Left lung (tissue), 10 donors: ENCODE measurements around the gene ADAMTS16. TPM values are rescaled to one million over a fixed set of nuclear protein-coding genes. Genes with fewer than 3 reads are reported as not detected.

ENCODE experiments used
- ATAC-seq: fragments of 200-7000 bp; cut with Tn5 transposase; one replicate; pipeline ENCODE4 v1.9.1; 2020; ENCODE audit warnings: moderate library complexity
- DNase-seq, 4 donors: peaks; one replicate each; pipeline ENCODE4 v3.0.0-alpha.2; 2013 to 2020
- H3K27ac ChIP-seq, 2 donors: fragments of 200-600 bp; sonication (generic) in 1 of 2; one replicate each; pipeline versions ENCODE4 v1.5.0 to v1.8.0; 2020 to 2021
- H3K27me3 ChIP-seq, 2 donors: fragments of 200-600 bp; sonication (generic) in 1 of 2; one replicate each; pipeline versions ENCODE4 v1.5.0 to v1.8.0; 2020 to 2021
- H3K36me3 ChIP-seq, 2 donors: fragments of 200-600 bp; sonication (generic) in 1 of 2; one replicate each; pipeline versions ENCODE4 v1.5.0 to v1.8.0; 2020 to 2021
- H3K4me1 ChIP-seq, 2 donors: fragments of 200-600 bp; one replicate each; pipeline ENCODE4 v1.8.0; 2021
- H3K4me3 ChIP-seq, 2 donors: fragments of 200-600 bp; sonication (generic) in 1 of 2; one replicate each; pipeline versions ENCODE4 v1.5.0 to v1.8.0; 2020 to 2021; ENCODE audit warnings: mild to moderate bottlenecking in 1 of 2
- H3K9me3 ChIP-seq, 2 donors: fragments of 200-600 bp; sonication (generic) in 1 of 2; one replicate each; pipeline versions ENCODE4 v1.5.0 to v1.8.0; 2020 to 2021
- intact Hi-C, 2 donors: fragments of 100-400 bp; cut with DNase I; formaldehyde crosslinking; loops; one replicate each; pipeline versions ENCODE4 v1.11.2 to v1.14.2; 2022
- polyA plus RNA-seq, 6 donors: library from polyadenylated mRNA; unstranded; fragments of 120-200 nt; gene quantifications; one replicate each; pipeline ENCODE4 v1.2.1, GENCODE V29; 2013; ENCODE audit not compliant: insufficient read length in 6 of 6
- total RNA-seq, 2 donors: library from RNA; stranded (reverse); fragmentation: NEBNext Ultra II Directional; extraction: Animal tissue kit (Norgen Biotek cat#: 25700); gene quantifications; one replicate each; pipeline ENCODE4 v1.2.1, GENCODE V29; 2021
- TF ChIP-seq, protein P1 (sequence below), 2 donors: fragments of 200-600 bp; sonication (generic) in 1 of 2; IDR thresholded peaks; one replicate each; pipeline versions ENCODE4 v1.5.0 to v1.8.0; 2021; ENCODE audit warnings: antibody characterized with exemption in 2 of 2
- donor health status: DM: no; HTN: yes; CAD: no.
- donor health status: DM: no; HTN: no; CAD: no.

ADAMTS16 gene
- total and polyA plus RNA-seq, 8 donors: 0.29 to 28.7 (median 1.1) TPM

DNA sequence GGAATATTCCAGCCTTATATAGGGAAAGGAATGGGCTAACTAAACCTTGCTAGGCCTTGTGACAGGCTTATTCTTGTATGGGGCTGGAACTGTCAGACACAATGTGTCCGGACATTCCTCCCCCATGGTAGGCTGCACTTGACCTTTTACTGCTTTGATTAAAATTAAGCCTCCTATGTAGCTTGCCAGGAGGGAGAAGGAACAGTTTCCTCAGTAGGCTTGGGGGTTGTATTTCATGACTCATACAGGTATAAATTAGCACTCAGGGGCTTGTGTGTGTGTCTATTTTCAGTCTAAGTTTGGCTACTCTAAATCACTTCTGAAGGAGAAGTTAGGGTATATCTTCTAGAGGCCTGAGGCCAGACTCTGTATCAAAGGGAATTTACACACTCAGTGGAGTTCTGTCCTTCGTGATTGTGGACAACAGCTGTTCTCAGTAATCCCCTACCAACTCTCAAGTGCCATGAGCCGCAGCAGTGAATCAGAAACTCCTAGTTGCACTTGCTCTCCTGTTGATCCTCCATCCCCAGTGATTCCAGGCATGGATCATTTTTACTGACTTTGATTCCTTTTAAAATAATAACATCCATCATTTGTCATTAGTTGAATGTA, 16.4 kb downstream of the ADAMTS16 start:
- Histone ChIP-seq H3K27ac (no peak overlapping the region), H3K9me3 (no peaks in the 10 kb centered on the region), H3K27me3 (no peaks in the 10 kb centered on the region), H3K4me3 (no peak overlapping the region), H3K36me3 (no peaks in the 10 kb centered on the region), H3K4me1 (peaks cover 0 to 6% of the 10 kb centered on the region in 2 donors)
- ATAC-seq (no peak), DNase-seq (no peak)
- intact Hi-C loops: no loop called here
- TF ChIP-seq, protein P1, sequence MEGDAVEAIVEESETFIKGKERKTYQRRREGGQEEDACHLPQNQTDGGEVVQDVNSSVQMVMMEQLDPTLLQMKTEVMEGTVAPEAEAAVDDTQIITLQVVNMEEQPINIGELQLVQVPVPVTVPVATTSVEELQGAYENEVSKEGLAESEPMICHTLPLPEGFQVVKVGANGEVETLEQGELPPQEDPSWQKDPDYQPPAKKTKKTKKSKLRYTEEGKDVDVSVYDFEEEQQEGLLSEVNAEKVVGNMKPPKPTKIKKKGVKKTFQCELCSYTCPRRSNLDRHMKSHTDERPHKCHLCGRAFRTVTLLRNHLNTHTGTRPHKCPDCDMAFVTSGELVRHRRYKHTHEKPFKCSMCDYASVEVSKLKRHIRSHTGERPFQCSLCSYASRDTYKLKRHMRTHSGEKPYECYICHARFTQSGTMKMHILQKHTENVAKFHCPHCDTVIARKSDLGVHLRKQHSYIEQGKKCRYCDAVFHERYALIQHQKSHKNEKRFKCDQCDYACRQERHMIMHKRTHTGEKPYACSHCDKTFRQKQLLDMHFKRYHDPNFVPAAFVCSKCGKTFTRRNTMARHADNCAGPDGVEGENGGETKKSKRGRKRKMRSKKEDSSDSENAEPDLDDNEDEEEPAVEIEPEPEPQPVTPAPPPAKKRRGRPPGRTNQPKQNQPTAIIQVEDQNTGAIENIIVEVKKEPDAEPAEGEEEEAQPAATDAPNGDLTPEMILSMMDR (IDR thresholded peaks at IDR 0.05): no peak

DNA sequence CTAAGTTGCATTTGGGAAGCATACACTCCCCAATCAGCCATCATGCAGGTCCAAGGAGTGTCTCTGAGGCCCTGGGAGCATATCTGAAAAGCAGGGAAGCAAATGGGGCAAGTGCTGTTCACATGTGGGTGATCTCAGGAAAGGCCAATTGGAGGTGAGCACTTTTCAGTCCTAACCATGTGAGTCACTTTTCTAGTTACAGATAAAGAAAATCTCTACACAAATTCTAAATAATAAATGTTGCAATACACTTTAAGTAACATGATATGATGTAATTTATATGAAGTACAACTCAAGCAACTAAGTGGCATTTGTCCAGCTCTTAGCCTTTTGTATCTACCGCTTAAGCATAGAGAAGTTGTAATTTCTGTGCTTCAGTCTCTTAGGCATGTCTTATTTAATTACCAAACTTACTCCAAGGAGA, 18.4 kb downstream of the ADAMTS16 start:
- DNase-seq (peak in 1 of 4 donors; percentile 54), ATAC-seq (peak; percentile 89)
- no peaks in the 10 kb centered on the region for H3K9me3 ChIP-seq
- intact Hi-C loops: no loop called here
- no peak overlapping the region for H3K4me3 ChIP-seq
- TF ChIP-seq, protein P1 (IDR thresholded peaks at IDR 0.05): no peak
- H3K27me3 ChIP-seq: no peaks in the 10 kb centered on the region
- peaks cover 0 to 6% of the 10 kb centered on the region in 2 donors for H3K4me1 ChIP-seq
- H3K36me3 ChIP-seq: no peaks in the 10 kb centered on the region
- peak overlapping the region in 1 of 2 donors; percentile 2 for H3K27ac ChIP-seq

DNA sequence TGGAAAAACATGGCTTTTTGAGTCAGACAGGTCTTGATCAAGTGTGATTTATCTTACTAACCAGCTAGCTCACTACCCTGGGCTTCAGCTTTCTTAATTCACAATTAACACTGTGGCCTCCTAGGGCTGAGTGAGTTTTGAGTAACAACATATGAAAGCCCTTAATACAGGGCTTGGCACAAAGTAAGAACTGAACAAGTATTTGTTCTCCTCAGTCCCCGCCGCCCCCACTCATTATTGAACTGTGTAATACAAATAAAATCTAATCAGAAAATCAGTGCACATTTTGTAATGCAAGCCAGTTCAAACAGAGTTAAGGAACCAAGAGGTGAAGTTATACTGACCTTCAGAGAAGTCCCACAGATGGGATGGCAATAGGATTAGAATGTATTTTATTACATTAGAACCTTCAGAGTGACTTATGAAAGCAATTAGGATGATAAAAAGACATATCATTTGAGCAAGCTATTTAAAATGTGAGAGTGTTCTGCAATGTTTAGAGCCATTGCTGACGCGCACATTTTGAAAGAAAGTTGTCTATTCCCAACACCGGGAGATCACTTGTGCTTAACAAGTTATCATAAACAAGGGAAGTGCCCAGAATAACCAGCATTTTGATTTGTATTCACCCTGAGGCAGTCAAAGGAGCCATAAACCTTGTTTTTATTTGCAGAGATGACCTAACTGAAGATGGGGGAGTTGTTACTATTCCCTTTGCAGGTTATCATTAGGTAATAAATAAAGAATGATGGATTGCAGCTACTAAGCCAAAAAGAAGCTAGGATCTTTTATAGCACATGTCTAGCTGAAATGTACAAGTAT, 19.4 kb downstream of the ADAMTS16 start:
- ATAC-seq: peak; percentile 76
- H3K9me3 ChIP-seq: no peaks in the 10 kb centered on the region
- peaks cover 0 to 6% of the 10 kb centered on the region in 2 donors for H3K4me1 ChIP-seq
- H3K4me3 ChIP-seq: no peak overlapping the region
- no peak for DNase-seq
- TF ChIP-seq, protein P1 (IDR thresholded peaks at IDR 0.05): no peak
- no peaks in the 10 kb centered on the region for H3K27me3 ChIP-seq
- no peaks in the 10 kb centered on the region for H3K36me3 ChIP-seq
- no peak overlapping the region for H3K27ac ChIP-seq
- intact Hi-C loops: no loop called here

DNA sequence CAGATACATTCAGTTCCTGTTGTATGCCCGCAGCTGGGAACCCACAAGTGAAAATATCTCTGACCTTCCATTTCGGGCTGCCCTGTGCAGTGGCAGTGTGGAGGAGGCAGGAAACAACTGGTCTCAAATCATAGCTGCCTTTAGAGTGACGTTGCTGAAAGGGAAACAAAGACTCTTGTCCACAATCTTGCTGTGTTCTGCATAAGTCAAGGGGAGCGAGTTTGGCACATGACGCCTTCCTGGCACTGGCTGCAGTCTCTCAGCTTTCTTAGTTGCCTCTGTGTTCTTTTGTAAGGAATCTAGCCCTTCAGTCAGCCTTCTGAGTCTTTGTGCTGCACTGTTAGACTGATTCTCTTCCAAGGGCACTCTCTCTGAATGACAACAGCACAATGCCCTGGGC, 24.0 kb downstream of the ADAMTS16 start:
- Histone ChIP-seq H3K36me3 (no peaks in the 10 kb centered on the region), H3K4me3 (no peak overlapping the region), H3K27me3 (no peaks in the 10 kb centered on the region), H3K4me1 (peaks cover 0 to 6% of the 10 kb centered on the region in 2 donors), H3K9me3 (no peaks in the 10 kb centered on the region), H3K27ac (no peak overlapping the region)
- TF ChIP-seq, protein P1 (IDR thresholded peaks at IDR 0.05): no peak
- intact Hi-C loops: no loop called here
- DNase-seq (peak in 1 of 4 donors; percentile 37), ATAC-seq (peak; percentile 60)

DNA sequence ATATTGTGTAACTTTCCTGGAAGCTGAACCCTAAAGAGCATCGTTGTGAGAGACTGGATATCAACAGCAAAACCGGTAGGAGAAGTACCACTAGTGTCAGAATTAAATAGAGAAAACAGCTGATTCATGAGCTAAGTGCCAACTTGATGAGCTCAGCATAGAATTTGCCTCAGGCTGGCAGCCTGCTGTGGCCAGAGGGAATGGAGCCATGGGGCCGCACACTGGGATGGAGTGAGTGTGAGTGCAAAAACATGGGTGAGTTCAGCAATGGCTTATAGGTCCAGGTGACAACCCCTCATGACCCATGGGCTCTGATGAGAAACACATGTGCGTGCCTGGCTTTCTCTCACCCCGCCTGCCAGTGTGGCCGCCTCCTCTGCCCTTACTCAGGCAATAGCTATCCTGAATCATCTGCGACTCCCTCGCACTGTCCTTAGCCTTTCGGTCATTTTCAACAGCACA, 25.4 kb downstream of the ADAMTS16 start:
- ATAC-seq: peak; percentile 31
- intact Hi-C loops: no loop called here
- TF ChIP-seq, protein P1 (IDR thresholded peaks at IDR 0.05): no peak
- no peak for DNase-seq
- H3K36me3 ChIP-seq: no peaks in the 10 kb centered on the region
- H3K4me3 ChIP-seq: no peak overlapping the region
- no peaks in the 10 kb centered on the region for H3K27me3 ChIP-seq
- H3K4me1 ChIP-seq: no peaks in the 10 kb centered on the region
- H3K27ac ChIP-seq: no peak overlapping the region
- no peaks in the 10 kb centered on the region for H3K9me3 ChIP-seq
